ENCODE results near the gene USP15. TPM values are rescaled to one million over a fixed set of nuclear protein-coding genes. Genes with fewer than 3 reads are reported as not detected.
A peak's percentile ranks its signal among the peaks of the same experiment; 100 is the strongest.

The USP15 gene
- polyA plus RNA-seq, 1 donor (not counting 4 experiments of a cell fraction or from before 2014, with no cell fraction given), result 66.5 TPM

DNA sequence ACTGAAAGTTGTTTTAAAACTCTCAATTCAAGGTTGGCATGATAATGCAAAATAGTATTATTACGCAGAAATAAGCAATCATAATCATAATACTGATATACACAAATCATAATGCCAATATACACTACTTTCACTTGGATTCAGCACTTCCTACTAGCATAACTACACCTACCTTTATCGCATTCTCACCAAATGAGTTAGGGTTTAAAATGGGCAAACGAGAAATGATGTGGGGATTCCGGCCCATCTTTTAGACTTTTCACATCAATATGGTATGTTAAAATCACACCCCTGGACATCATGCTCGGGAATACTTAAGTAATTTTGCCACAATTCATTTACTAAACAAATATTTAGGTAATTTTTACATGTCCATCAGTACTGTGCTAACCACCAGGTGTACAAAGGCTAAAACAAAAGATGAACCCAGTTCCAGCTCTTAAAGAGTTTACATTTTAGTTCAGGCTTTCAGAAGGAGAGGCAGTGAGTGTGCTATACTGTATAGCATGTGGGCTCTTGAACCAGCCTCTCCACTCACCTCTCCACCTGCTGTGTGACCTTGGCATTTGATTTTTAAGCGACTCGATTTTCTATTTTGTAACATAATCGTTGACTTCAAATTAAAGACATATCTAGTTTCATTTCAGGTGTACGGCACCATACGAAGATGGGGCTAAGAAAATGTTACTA lies 1.1 kb upstream of the USP15 start:
- H2AFZ ChIP-seq (ENCODE audit: control insufficient read depth, low read length), result peak overlapping the region; percentile 98
- H3K36me3 ChIP-seq (ENCODE audit: control insufficient read depth in 2 of 2, extremely low read depth in 1 of 2, insufficient read depth in 2 of 2, low read length in 2 of 2), result peaks cover 0 to 3% of the 10 kb centered on the region in 2 experiments
- FAIRE-seq, result no peak
- peak overlapping the region; percentile 94 for H3K27ac ChIP-seq (ENCODE audit: control insufficient read depth, insufficient read depth, low read length)
- H4K20me1 ChIP-seq (ENCODE audit: control insufficient read depth, extremely low read depth, insufficient read depth, low read length), result no peaks in the 10 kb centered on the region
- H3K9me1 ChIP-seq (ENCODE audit: control insufficient read depth, extremely low read depth, insufficient read depth, low read length), result no peaks in the 10 kb centered on the region
- H3K4me1 ChIP-seq (ENCODE audit: control insufficient read depth, extremely low read depth, insufficient read depth, low read length), result peaks cover 14% of the 10 kb centered on the region
- peaks cover 39% of the 10 kb centered on the region for H3K79me2 ChIP-seq (ENCODE audit: control insufficient read depth, insufficient read depth, low read length)
- peak overlapping the region; percentile 79 for H3K4me2 ChIP-seq (ENCODE audit: control insufficient read depth, extremely low read depth, insufficient read depth, low read depth, low read length)
- H3K9ac ChIP-seq (ENCODE audit: control insufficient read depth, extremely low read depth, insufficient read depth, low read length), result peak overlapping the region; percentile 93
- dilution Hi-C loops (cut with MboI; ENCODE audit: extremely low pct_ligation_motif_present, low sequenced_read_pairs), result no loop called here
- no peaks in the 10 kb centered on the region for H3K9me3 ChIP-seq (ENCODE audit: control insufficient read depth, low read depth, low read length)
- peak overlapping the region; percentile 90 to 93 (median 91) for H3K4me3 ChIP-seq (ENCODE audit: control insufficient read depth in 2 of 3, extremely low read depth in 1 of 3, insufficient read depth in 2 of 3, low read depth in 1 of 3, low read length in 3 of 3)
- H3K27me3 ChIP-seq (ENCODE audit: control insufficient read depth, extremely low read depth, insufficient read depth, low read length), result no peaks in the 10 kb centered on the region
- no peak for DNase-seq (ENCODE audit: low read depth, low spot score)
- TF ChIP-seq EZH2 (IDR thresholded peaks at IDR 0.05; ENCODE audit: low read length), result no peak
- TF ChIP-seq, protein P1, sequence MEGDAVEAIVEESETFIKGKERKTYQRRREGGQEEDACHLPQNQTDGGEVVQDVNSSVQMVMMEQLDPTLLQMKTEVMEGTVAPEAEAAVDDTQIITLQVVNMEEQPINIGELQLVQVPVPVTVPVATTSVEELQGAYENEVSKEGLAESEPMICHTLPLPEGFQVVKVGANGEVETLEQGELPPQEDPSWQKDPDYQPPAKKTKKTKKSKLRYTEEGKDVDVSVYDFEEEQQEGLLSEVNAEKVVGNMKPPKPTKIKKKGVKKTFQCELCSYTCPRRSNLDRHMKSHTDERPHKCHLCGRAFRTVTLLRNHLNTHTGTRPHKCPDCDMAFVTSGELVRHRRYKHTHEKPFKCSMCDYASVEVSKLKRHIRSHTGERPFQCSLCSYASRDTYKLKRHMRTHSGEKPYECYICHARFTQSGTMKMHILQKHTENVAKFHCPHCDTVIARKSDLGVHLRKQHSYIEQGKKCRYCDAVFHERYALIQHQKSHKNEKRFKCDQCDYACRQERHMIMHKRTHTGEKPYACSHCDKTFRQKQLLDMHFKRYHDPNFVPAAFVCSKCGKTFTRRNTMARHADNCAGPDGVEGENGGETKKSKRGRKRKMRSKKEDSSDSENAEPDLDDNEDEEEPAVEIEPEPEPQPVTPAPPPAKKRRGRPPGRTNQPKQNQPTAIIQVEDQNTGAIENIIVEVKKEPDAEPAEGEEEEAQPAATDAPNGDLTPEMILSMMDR (optimal IDR thresholded peaks at IDR 0.05 in 1 of 3, IDR thresholded peaks at IDR 0.05 in 1 of 3, conservative IDR thresholded peaks at IDR 0.05 in 1 of 3; ENCODE audit: extremely low read depth in 1 of 3, insufficient read depth in 2 of 3, low read length in 3 of 3), result no peak

DNA sequence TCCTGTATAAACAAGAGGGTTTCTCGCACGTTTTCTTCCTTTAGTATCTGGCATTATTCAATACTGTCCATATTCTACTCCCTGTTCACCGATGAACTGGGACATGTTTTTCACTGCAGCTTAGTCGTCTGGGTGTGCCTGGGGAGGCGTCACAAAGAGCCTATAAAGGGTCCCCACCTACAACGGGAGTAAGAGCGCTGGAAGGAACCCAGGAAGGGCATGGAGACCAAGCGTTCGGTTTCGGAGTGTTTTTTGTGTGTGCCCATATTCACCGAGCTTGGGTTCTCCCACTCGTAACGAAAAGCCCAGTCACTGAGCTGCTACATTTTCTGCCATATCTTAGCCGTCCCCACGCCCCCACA lies 592 bp upstream of the USP15 start:
- TF ChIP-seq, protein P1 (optimal IDR thresholded peaks at IDR 0.05 in 1 of 3, IDR thresholded peaks at IDR 0.05 in 1 of 3, conservative IDR thresholded peaks at IDR 0.05 in 1 of 3; ENCODE audit: extremely low read depth in 1 of 3, insufficient read depth in 2 of 3, low read length in 3 of 3), result no peak
- TF ChIP-seq EZH2 (IDR thresholded peaks at IDR 0.05; ENCODE audit: low read length), result no peak
- peak overlapping the region; percentile 98 for H2AFZ ChIP-seq (ENCODE audit: control insufficient read depth, low read length)
- H3K9me1 ChIP-seq (ENCODE audit: control insufficient read depth, extremely low read depth, insufficient read depth, low read length), result no peaks in the 10 kb centered on the region
- dilution Hi-C loops (cut with MboI; ENCODE audit: extremely low pct_ligation_motif_present, low sequenced_read_pairs), result no loop called here
- H3K36me3 ChIP-seq (ENCODE audit: control insufficient read depth in 2 of 2, extremely low read depth in 1 of 2, insufficient read depth in 2 of 2, low read length in 2 of 2), result peaks cover 0 to 3% of the 10 kb centered on the region in 2 experiments
- H3K4me3 ChIP-seq (ENCODE audit: control insufficient read depth in 2 of 3, extremely low read depth in 1 of 3, insufficient read depth in 2 of 3, low read depth in 1 of 3, low read length in 3 of 3), result peak overlapping the region; percentile 90 to 93 (median 91)
- H3K4me1 ChIP-seq (ENCODE audit: control insufficient read depth, extremely low read depth, insufficient read depth, low read length), result peaks cover 14% of the 10 kb centered on the region
- no peaks in the 10 kb centered on the region for H3K9me3 ChIP-seq (ENCODE audit: control insufficient read depth, low read depth, low read length)
- no peaks in the 10 kb centered on the region for H3K27me3 ChIP-seq (ENCODE audit: control insufficient read depth, extremely low read depth, insufficient read depth, low read length)
- peak overlapping the region; percentile 93 for H3K9ac ChIP-seq (ENCODE audit: control insufficient read depth, extremely low read depth, insufficient read depth, low read length)
- H4K20me1 ChIP-seq (ENCODE audit: control insufficient read depth, extremely low read depth, insufficient read depth, low read length), result no peaks in the 10 kb centered on the region
- DNase-seq (ENCODE audit: low read depth, low spot score), result no peak
- peak overlapping the region; percentile 79 for H3K4me2 ChIP-seq (ENCODE audit: control insufficient read depth, extremely low read depth, insufficient read depth, low read depth, low read length)
- peak overlapping the region; percentile 94 for H3K27ac ChIP-seq (ENCODE audit: control insufficient read depth, insufficient read depth, low read length)
- peaks cover 44% of the 10 kb centered on the region for H3K79me2 ChIP-seq (ENCODE audit: control insufficient read depth, insufficient read depth, low read length)
- FAIRE-seq, result no peak
